HepG2 (cell line): ENCODE measurements around the gene RAPGEF5. TPM values are rescaled to one million over a fixed set of nuclear protein-coding genes. Genes with fewer than 3 reads are reported as not detected.

Source experiments
- ATAC-seq: fragments of 200-7000 bp; cut with Tn5 transposase; 3 replicates; pipeline ENCODE4 v1.9.1; 2020; ENCODE audit warnings: mild to moderate bottlenecking, moderate library complexity
- BruUV-seq: library from RNA; stranded (reverse); fragments of 400-500 nt; replicated peaks from 2 replicates; lab custom pipeline; 2021; lab: Mats Ljungman, UMichigan
- CTCF ChIA-PET: fragments of 300-600 bp; formaldehyde crosslinking; extraction: SDS; loops from one replicate; lab custom pipeline; 2021; ENCODE audit warnings: low total read pairs, inconsistent platforms, low intra/inter-chr PET ratio; lab: Yijun Ruan, JAX
- POLR2A ChIA-PET: fragments of 350-600 bp; sonication (Branson Sonifier 250); formaldehyde crosslinking; loops from one replicate; lab custom pipeline; 2020; ENCODE audit warnings: antibody characterized with exemption, inconsistent platforms; lab: Yijun Ruan, JAX
- DNase-seq: peaks from one replicate; pipeline ENCODE4 v3.0.0-alpha.2; 2015; ENCODE audit warnings: low spot score
- FAIRE-seq: peaks from 3 replicates; lab custom pipeline; 2011; peaks lifted over from hg19 to GRCh38; lab: Jason Lieb, UNC
- H2AFZ ChIP-seq: one replicate; pipeline ENCODE4 v1.6.1; 2011; ENCODE audit warnings: low read length, inconsistent platforms
- H3K27ac ChIP-seq: fragments of 300-600 bp; 3 replicates; pipeline ENCODE4 v1.8.0; 2011; ENCODE audit warnings: mixed run types, mild to moderate bottlenecking, mixed read lengths, low read length, inconsistent platforms; ENCODE audit not compliant: insufficient read depth; ENCODE audit errors: extremely low read length
- H3K27me3 ChIP-seq, 2 experiments: fragments of 200-600 bp in 1 of 2; 2 replicates in 1 of 2; 3 replicates in 1 of 2; pipeline versions ENCODE4 v1.6.0 to v1.8.0; 2011; ENCODE audit warnings: low read length in 2 of 2, mild to moderate bottlenecking in 2 of 2, moderate library complexity in 2 of 2, inconsistent platforms in 1 of 2; ENCODE audit not compliant: insufficient read depth in 2 of 2, control insufficient read depth in 1 of 2
- H3K36me3 ChIP-seq, 2 experiments: fragments of 200-600 bp in 1 of 2; replicated peaks in 1 of 2; 2 replicates in 1 of 2; 3 replicates in 1 of 2; pipeline versions ENCODE4 v1.5.1 to v1.8.0; 2011; ENCODE audit warnings: low read length in 2 of 2, inconsistent platforms in 1 of 2; ENCODE audit not compliant: insufficient read depth in 2 of 2, control insufficient read depth in 1 of 2
- H3K4me1 ChIP-seq: 2 replicates; pipeline ENCODE4 v1.5.1; 2012; ENCODE audit warnings: low read length, inconsistent platforms; ENCODE audit not compliant: insufficient read depth
- H3K4me2 ChIP-seq: 2 replicates; pipeline ENCODE4 v1.6.0; 2011; ENCODE audit warnings: low read depth, low read length, inconsistent platforms
- H3K4me3 ChIP-seq, 3 experiments: fragments of 200-600 bp in 1 of 3; sonication (generic), shearing (Covaris generic) in 1 of 3; replicated peaks in 1 of 3; 2 replicates each; pipeline ENCODE4 v1.5.1; 2011 to 2016; ENCODE audit warnings: low read length in 3 of 3, inconsistent platforms in 2 of 3, low read depth in 2 of 3, mild to moderate bottlenecking in 2 of 3, control low read depth in 1 of 3, mixed read lengths in 1 of 3; ENCODE audit not compliant: insufficient read depth in 1 of 3
- H3K79me2 ChIP-seq: one replicate; pipeline ENCODE4 v1.6.1; 2011; ENCODE audit warnings: low read length, inconsistent platforms; ENCODE audit not compliant: insufficient read depth
- H3K9ac ChIP-seq: 2 replicates; pipeline ENCODE4 v1.6.0; 2011; ENCODE audit warnings: mild to moderate bottlenecking, low read depth, low read length, inconsistent platforms; ENCODE audit not compliant: insufficient read depth
- H3K9me3 ChIP-seq: 2 replicates; pipeline ENCODE4 v1.5.1; 2012; ENCODE audit warnings: mild to moderate bottlenecking, low read length
- H4K20me1 ChIP-seq: 2 replicates; pipeline ENCODE4 v1.6.0; 2011; ENCODE audit warnings: inconsistent platforms, mild to moderate bottlenecking, low read length, moderate library complexity; ENCODE audit not compliant: insufficient read depth
- ARID2 ChIP-seq: sonication (generic); formaldehyde crosslinking; IDR thresholded peaks from 2 replicates; pipeline ENCODE4 v1.8.1; 2022; ENCODE audit warnings: mild to moderate bottlenecking, missing genetic modification reagents, borderline replicate concordance
- GRHL1 ChIP-seq: sonication (generic); formaldehyde crosslinking; conservative IDR thresholded peaks from 2 replicates; pipeline ENCODE4 v1.8.0; 2022; ENCODE audit warnings: missing genetic modification reagents
- NFE2L1 ChIP-seq: sonication (generic); formaldehyde crosslinking; IDR thresholded peaks from 2 replicates; pipeline ENCODE4 v1.4.0; 2020; ENCODE audit warnings: missing genetic modification reagents, mild to moderate bottlenecking, borderline replicate concordance
- SNAI1 ChIP-seq: sonication (generic); formaldehyde crosslinking; IDR thresholded peaks from 2 replicates; pipeline ENCODE4 v1.5.0; 2020; ENCODE audit warnings: mild to moderate bottlenecking, missing genetic modification reagents, borderline replicate concordance
- TRAFD1 ChIP-seq: sonication (generic); formaldehyde crosslinking; IDR thresholded peaks from 2 replicates; pipeline ENCODE4 v1.5.1; 2020; ENCODE audit warnings: missing genetic modification reagents, mild to moderate bottlenecking, borderline replicate concordance
- ZNF33A ChIP-seq: sonication (generic); formaldehyde crosslinking; IDR thresholded peaks from 2 replicates; pipeline ENCODE4 v1.5.1; 2020; ENCODE audit warnings: missing genetic modification reagents, mild to moderate bottlenecking, moderate library complexity, borderline replicate concordance
- ZNF776 ChIP-seq: sonication (generic); formaldehyde crosslinking; IDR thresholded peaks from 2 replicates; pipeline ENCODE4 v1.4.0; 2020; ENCODE audit warnings: mild to moderate bottlenecking, missing genetic modification reagents
- ZNF788 ChIP-seq: sonication (generic); formaldehyde crosslinking; IDR thresholded peaks from 2 replicates; pipeline ENCODE4 v1.5.0; 2020; ENCODE audit warnings: mild to moderate bottlenecking, missing genetic modification reagents, borderline replicate concordance
- ZSCAN5A ChIP-seq: sonication (generic); formaldehyde crosslinking; IDR thresholded peaks from 2 replicates; pipeline ENCODE4 v1.8.0; 2022; ENCODE audit warnings: mild to moderate bottlenecking, missing genetic modification reagents, borderline replicate concordance
- WGBS: methylation state at CpG from one replicate; pipeline ENCODE4 v1.1.6; 2017; ENCODE audit warnings: low lambda C conversion rate; 5-methylcytosine and 5-hydroxymethylcytosine counted together
- in situ Hi-C: cut with HindIII; loops from 2 replicates; pipeline ENCODE4 v1.10.0; 2017; ENCODE audit warnings: low pct_unique_long_range_greater_than_20kb; ENCODE audit not compliant: extremely low pct_ligation_motif_present
- intact Hi-C: fragments of 100-400 bp; cut with micrococcal nuclease; formaldehyde crosslinking; loops from one replicate; pipeline ENCODE4 v1.10.0; 2022; ENCODE audit not compliant: unreplicated experiment
- polyA plus RNA-seq, 8 experiments: library from polyadenylated mRNA; depleted of rRNA in 3 of 8; stranded (reverse) in 7 of 8; unstranded in 1 of 8; fragments of >200 nt; fragmentation: Illumina TruSeq in 4 of 8; extraction: Trizol in 4 of 8; gene quantifications; 2 replicates each; pipeline versions ENCODE4 v1.2.1 to v1.2.3, GENCODE V29; 2011 to 2016; ENCODE audit warnings: low read depth in 4 of 8, missing spikeins in 1 of 8, mixed read lengths in 1 of 8; ENCODE audit not compliant: insufficient read depth in 1 of 8
- total RNA-seq, 5 experiments: library from RNA; depleted of rRNA; stranded (reverse); fragments of >200 nt; fragmentation: Illumina TruSeq; extraction: Trizol; gene quantifications; 2 replicates each; pipeline ENCODE4 v1.2.3, GENCODE V29; 2016; ENCODE audit warnings: low read depth in 1 of 5

Gene RAPGEF5
- total and polyA plus RNA-seq, 2 of the 13 experiments (the other 11 are each of a cell fraction or from before 2014, with no cell fraction given): 17.1 to 23.4 TPM

- Histone ChIP-seq H2AFZ (no peak overlapping the region), H3K27me3 (no peaks in the 10 kb centered on the region), H3K36me3 (no peaks in the 10 kb centered on the region)
- BruUV-seq: no TSS peak
- ATAC-seq: no peak
- TF ChIP-seq TRAFD1 (CRISPR knock-in tag) (no peak), ZNF776 (CRISPR knock-in tag) (no peak), ARID2 (CRISPR knock-in tag) (no peak), GRHL1 (CRISPR knock-in tag) (no peak), ZNF788 (no peak), ZSCAN5A (no peak), SNAI1 (CRISPR knock-in tag) (no peak), ZNF33A (CRISPR knock-in tag) (no peak), NFE2L1 (CRISPR knock-in tag) (no peak)
- TF ChIP-seq, all 625 proteins: peak for 0
- in situ Hi-C loops (no loop called here), intact Hi-C loops (no loop called here)
- no peak overlapping the region for H3K27ac ChIP-seq
- H3K4me2 ChIP-seq: no peak overlapping the region
- DNase-seq (no peak), FAIRE-seq (no peak)
- WGBS: 97% methylated on average over 2 of the region's 2 CpGs
- H3K79me2 ChIP-seq: no peaks in the 10 kb centered on the region
- H4K20me1 ChIP-seq: no peaks in the 10 kb centered on the region
- no peak overlapping the region for H3K9ac ChIP-seq
- ChIA-PET CTCF (no interaction called here), POLR2A (no interaction called here)
- no peaks in the 10 kb centered on the region for H3K9me3 ChIP-seq
- H3K4me1 ChIP-seq: peaks cover 33% of the 10 kb centered on the region
- no peak overlapping the region for H3K4me3 ChIP-seq
These were observed 7.9 kb upstream of the RAPGEF5 start for GRCh38 chr7:22364900-22365299.
